ENCODE results near the gene ZFP3.

The ZFP3 gene

DNA sequence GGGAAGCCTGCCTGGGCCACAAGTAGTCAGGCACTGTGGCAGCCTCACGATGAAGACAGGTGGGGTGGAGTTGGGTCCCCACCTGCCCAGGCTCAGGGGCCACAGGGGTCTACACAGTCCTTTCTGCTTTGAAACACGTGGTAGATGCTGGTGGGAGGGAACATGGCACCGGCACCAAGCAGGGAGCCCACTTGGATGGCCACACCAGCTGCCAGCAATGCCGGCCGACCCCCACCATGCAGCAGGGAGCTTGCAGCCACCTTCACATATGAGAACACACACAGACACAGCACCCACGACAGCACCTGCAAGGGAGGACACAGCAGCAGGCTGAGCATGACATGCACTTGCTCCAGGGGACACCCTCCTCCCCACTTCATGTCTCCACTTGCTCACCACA is 45.4 kb upstream of the ZFP3 start:
- Histone ChIP-seq H3K79me2 (ENCODE audit: low read length) (no peaks in the 10 kb centered on the region), H3K36me3 (replicated peaks; ENCODE audit: insufficient read depth, low read length) (no peaks in the 10 kb centered on the region), H3K9ac (ENCODE audit: low read length) (no peak overlapping the region), H4K20me1 (ENCODE audit: insufficient read depth, low read length) (no peaks in the 10 kb centered on the region), H2AFZ (ENCODE audit: low read length) (no peak overlapping the region), H3K4me3 (ENCODE audit: low read length) (no peak overlapping the region), H3K27ac (ENCODE audit: low read length) (no peak overlapping the region), H3F3A (ENCODE audit: insufficient read depth, low read length) (peaks cover 8% of the 10 kb centered on the region), H3K9me2 (replicated peaks; ENCODE audit: insufficient read depth, low read length) (no peaks in the 10 kb centered on the region), H3K9me3 (replicated peaks; ENCODE audit: insufficient read depth, low read length) (no peaks in the 10 kb centered on the region), H3K4me2 (ENCODE audit: low read depth, low read length) (no peak overlapping the region), H3K27me3 (replicated peaks; ENCODE audit: insufficient read depth, low read length) (no peaks in the 10 kb centered on the region), H3K4me1 (ENCODE audit: low read length) (peaks cover 9% of the 10 kb centered on the region; the same call in 1 of the 2 replicates)
- DNase-seq: no peak
- TF ChIP-seq, protein P1, sequence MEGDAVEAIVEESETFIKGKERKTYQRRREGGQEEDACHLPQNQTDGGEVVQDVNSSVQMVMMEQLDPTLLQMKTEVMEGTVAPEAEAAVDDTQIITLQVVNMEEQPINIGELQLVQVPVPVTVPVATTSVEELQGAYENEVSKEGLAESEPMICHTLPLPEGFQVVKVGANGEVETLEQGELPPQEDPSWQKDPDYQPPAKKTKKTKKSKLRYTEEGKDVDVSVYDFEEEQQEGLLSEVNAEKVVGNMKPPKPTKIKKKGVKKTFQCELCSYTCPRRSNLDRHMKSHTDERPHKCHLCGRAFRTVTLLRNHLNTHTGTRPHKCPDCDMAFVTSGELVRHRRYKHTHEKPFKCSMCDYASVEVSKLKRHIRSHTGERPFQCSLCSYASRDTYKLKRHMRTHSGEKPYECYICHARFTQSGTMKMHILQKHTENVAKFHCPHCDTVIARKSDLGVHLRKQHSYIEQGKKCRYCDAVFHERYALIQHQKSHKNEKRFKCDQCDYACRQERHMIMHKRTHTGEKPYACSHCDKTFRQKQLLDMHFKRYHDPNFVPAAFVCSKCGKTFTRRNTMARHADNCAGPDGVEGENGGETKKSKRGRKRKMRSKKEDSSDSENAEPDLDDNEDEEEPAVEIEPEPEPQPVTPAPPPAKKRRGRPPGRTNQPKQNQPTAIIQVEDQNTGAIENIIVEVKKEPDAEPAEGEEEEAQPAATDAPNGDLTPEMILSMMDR (IDR thresholded peaks at IDR 0.05; ENCODE audit: low read length): no peak
- TF ChIP-seq EZH2 (optimal IDR thresholded peaks at IDR 0.05; ENCODE audit: low read depth, low read length): no peak
- no peak for TF ChIP-seq EZH2phosphoT487 (IDR thresholded peaks at IDR 0.05; ENCODE audit: low read length)

DNA sequence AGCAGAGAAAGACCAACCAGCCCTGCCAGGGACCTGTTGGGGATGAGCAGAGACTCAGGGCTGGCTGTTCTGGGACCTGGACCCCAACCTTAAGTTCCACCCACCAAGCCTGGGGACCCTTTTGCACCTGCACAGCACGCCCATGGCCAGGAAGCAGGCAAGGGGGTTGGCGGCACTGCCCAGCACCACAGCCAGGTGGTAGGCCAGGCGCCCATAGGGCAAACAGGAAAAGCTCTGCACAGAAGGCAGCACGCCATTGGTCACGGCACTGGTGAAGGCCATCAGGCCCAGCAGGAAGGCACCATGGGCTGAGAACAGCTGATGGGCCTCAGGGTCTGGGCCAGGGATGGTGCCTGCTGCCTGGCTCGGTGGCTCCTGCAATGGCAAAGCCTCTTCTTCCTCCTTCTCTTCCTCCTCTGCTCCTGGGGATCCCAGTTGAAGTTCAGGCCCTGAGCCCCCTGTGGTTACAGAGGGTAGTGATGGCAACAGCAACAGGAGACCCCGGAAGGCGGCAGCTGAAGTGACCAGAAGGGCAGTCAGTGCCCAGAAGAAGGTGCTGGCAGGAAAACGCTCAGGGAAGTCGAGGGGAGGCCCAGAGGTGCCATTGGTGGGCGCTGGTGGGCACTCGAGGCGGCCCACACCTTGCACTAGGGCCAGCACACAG is 44.8 kb upstream of the ZFP3 start:
- H3K9me2 ChIP-seq (replicated peaks; ENCODE audit: insufficient read depth, low read length): no peaks in the 10 kb centered on the region
- peaks cover 9% of the 10 kb centered on the region; the same call in 1 of the 2 replicates for H3K4me1 ChIP-seq (ENCODE audit: low read length)
- no peak for DNase-seq
- no peak overlapping the region for H2AFZ ChIP-seq (ENCODE audit: low read length)
- no peaks in the 10 kb centered on the region for H3K27me3 ChIP-seq (replicated peaks; ENCODE audit: insufficient read depth, low read length)
- no peaks in the 10 kb centered on the region for H3K79me2 ChIP-seq (ENCODE audit: low read length)
- H3K27ac ChIP-seq (ENCODE audit: low read length): no peak overlapping the region
- no peaks in the 10 kb centered on the region for H4K20me1 ChIP-seq (ENCODE audit: insufficient read depth, low read length)
- no peaks in the 10 kb centered on the region for H3K9me3 ChIP-seq (replicated peaks; ENCODE audit: insufficient read depth, low read length)
- H3K4me2 ChIP-seq (ENCODE audit: low read depth, low read length): no peak overlapping the region
- no peak overlapping the region for H3K4me3 ChIP-seq (ENCODE audit: low read length)
- H3K36me3 ChIP-seq (replicated peaks; ENCODE audit: insufficient read depth, low read length): no peaks in the 10 kb centered on the region
- peaks cover 8% of the 10 kb centered on the region for H3F3A ChIP-seq (ENCODE audit: insufficient read depth, low read length)
- no peak overlapping the region for H3K9ac ChIP-seq (ENCODE audit: low read length)
- TF ChIP-seq EZH2phosphoT487 (IDR thresholded peaks at IDR 0.05; ENCODE audit: low read length) (no peak), EZH2 (optimal IDR thresholded peaks at IDR 0.05; ENCODE audit: low read depth, low read length) (no peak)
- TF ChIP-seq, protein P1 (IDR thresholded peaks at IDR 0.05; ENCODE audit: low read length): no peak

GRCh38 chr17:5034063-5034462 is 44.2 kb upstream of the ZFP3 start:
- H3K36me3 ChIP-seq (replicated peaks; ENCODE audit: insufficient read depth, low read length): no peaks in the 10 kb centered on the region
- DNase-seq: no peak
- no peak overlapping the region for H3K4me3 ChIP-seq (ENCODE audit: low read length)
- TF ChIP-seq EZH2phosphoT487 (IDR thresholded peaks at IDR 0.05; ENCODE audit: low read length) (no peak), EZH2 (optimal IDR thresholded peaks at IDR 0.05; ENCODE audit: low read depth, low read length) (no peak)
- TF ChIP-seq, protein P1 (IDR thresholded peaks at IDR 0.05; ENCODE audit: low read length): no peak
- H3K4me1 ChIP-seq (ENCODE audit: low read length): peaks cover 9% of the 10 kb centered on the region; the same call in 1 of the 2 replicates
- no peak overlapping the region for H3K27ac ChIP-seq (ENCODE audit: low read length)
- no peak overlapping the region for H2AFZ ChIP-seq (ENCODE audit: low read length)
- H3F3A ChIP-seq (ENCODE audit: insufficient read depth, low read length): peaks cover 8% of the 10 kb centered on the region
- no peaks in the 10 kb centered on the region for H3K9me3 ChIP-seq (replicated peaks; ENCODE audit: insufficient read depth, low read length)
- H3K79me2 ChIP-seq (ENCODE audit: low read length): no peaks in the 10 kb centered on the region
- no peak overlapping the region for H3K4me2 ChIP-seq (ENCODE audit: low read depth, low read length)
- no peaks in the 10 kb centered on the region for H4K20me1 ChIP-seq (ENCODE audit: insufficient read depth, low read length)
- no peaks in the 10 kb centered on the region for H3K9me2 ChIP-seq (replicated peaks; ENCODE audit: insufficient read depth, low read length)
- H3K27me3 ChIP-seq (replicated peaks; ENCODE audit: insufficient read depth, low read length): no peaks in the 10 kb centered on the region
- H3K9ac ChIP-seq (ENCODE audit: low read length): no peak overlapping the region
